ENCODE data around the gene NR4A2.

DNA sequence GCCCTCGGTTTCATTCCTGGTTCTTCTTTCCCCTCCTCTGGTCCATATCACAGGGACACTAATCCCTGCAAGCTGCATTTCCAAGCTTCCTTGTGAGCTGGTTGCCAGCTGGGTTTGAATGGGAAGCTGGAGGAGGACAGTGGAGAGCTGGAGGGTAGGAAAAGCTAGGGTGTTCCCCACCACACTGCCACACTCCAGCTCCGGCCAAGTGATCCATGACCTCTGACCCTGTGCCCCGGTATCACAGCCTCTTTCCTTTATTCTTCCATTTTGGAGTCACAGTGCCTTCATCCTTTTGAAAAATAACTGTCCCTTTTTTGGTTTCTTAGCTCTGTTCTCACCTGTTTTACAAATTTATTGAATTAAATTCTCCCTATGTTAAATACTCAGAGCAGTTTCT, 13.1 kb upstream of the NR4A2 start:
- TF ChIP-seq, protein P1, sequence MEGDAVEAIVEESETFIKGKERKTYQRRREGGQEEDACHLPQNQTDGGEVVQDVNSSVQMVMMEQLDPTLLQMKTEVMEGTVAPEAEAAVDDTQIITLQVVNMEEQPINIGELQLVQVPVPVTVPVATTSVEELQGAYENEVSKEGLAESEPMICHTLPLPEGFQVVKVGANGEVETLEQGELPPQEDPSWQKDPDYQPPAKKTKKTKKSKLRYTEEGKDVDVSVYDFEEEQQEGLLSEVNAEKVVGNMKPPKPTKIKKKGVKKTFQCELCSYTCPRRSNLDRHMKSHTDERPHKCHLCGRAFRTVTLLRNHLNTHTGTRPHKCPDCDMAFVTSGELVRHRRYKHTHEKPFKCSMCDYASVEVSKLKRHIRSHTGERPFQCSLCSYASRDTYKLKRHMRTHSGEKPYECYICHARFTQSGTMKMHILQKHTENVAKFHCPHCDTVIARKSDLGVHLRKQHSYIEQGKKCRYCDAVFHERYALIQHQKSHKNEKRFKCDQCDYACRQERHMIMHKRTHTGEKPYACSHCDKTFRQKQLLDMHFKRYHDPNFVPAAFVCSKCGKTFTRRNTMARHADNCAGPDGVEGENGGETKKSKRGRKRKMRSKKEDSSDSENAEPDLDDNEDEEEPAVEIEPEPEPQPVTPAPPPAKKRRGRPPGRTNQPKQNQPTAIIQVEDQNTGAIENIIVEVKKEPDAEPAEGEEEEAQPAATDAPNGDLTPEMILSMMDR (IDR thresholded peaks at IDR 0.05; ENCODE audit: poor library complexity) = no peak
- TF ChIP-seq EZH2 (IDR thresholded peaks at IDR 0.05; ENCODE audit: borderline replicate concordance) = no peak

Measured in hepatocyte (in vitro differentiated cells).